ENCODE measurements around the gene KCNH5.

Gene KCNH5

GRCh38 chr14:63051992-63052391, 6.7 kb upstream of the KCNH5 start:
- TF ChIP-seq, protein P1, sequence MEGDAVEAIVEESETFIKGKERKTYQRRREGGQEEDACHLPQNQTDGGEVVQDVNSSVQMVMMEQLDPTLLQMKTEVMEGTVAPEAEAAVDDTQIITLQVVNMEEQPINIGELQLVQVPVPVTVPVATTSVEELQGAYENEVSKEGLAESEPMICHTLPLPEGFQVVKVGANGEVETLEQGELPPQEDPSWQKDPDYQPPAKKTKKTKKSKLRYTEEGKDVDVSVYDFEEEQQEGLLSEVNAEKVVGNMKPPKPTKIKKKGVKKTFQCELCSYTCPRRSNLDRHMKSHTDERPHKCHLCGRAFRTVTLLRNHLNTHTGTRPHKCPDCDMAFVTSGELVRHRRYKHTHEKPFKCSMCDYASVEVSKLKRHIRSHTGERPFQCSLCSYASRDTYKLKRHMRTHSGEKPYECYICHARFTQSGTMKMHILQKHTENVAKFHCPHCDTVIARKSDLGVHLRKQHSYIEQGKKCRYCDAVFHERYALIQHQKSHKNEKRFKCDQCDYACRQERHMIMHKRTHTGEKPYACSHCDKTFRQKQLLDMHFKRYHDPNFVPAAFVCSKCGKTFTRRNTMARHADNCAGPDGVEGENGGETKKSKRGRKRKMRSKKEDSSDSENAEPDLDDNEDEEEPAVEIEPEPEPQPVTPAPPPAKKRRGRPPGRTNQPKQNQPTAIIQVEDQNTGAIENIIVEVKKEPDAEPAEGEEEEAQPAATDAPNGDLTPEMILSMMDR (conservative IDR thresholded peaks at IDR 0.05; ENCODE audit: low read depth, low read length) = no peak
- DNase-seq (ENCODE audit: low read depth) = no peak
- no peak overlapping the region for H3K4me3 ChIP-seq (ENCODE audit: low read length)

DNA sequence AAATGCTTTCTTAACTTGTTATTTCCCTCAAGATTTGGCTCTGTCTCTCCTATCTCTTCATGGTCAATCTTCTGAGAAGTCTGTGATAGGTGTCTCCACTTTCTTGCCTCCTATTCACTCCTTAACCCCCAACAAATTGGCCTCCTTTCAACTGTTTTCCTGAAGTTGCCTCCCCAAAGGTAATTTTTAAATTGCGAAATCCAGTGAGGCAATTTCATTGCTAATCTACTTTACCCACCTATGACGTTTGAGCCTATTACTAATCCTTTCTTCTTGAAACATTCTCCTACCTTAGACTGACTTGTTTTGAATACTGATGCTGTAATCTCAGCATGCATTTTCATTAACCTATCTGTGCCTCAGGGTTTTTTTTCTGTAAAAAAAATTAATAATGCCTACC, 6.0 kb upstream of the KCNH5 start:
- TF ChIP-seq, protein P1 (conservative IDR thresholded peaks at IDR 0.05; ENCODE audit: low read depth, low read length) = no peak
- no peak overlapping the region for H3K4me3 ChIP-seq (ENCODE audit: low read length)
- no peak for DNase-seq (ENCODE audit: low read depth)

- no peak for DNase-seq (ENCODE audit: low read depth)
- H3K4me3 ChIP-seq (ENCODE audit: low read length) = no peak overlapping the region
- TF ChIP-seq, protein P1 (conservative IDR thresholded peaks at IDR 0.05; ENCODE audit: low read depth, low read length) = no peak
These were observed 5.4 kb upstream of the KCNH5 start for GRCh38 chr14:63050694-63051093.

DNA sequence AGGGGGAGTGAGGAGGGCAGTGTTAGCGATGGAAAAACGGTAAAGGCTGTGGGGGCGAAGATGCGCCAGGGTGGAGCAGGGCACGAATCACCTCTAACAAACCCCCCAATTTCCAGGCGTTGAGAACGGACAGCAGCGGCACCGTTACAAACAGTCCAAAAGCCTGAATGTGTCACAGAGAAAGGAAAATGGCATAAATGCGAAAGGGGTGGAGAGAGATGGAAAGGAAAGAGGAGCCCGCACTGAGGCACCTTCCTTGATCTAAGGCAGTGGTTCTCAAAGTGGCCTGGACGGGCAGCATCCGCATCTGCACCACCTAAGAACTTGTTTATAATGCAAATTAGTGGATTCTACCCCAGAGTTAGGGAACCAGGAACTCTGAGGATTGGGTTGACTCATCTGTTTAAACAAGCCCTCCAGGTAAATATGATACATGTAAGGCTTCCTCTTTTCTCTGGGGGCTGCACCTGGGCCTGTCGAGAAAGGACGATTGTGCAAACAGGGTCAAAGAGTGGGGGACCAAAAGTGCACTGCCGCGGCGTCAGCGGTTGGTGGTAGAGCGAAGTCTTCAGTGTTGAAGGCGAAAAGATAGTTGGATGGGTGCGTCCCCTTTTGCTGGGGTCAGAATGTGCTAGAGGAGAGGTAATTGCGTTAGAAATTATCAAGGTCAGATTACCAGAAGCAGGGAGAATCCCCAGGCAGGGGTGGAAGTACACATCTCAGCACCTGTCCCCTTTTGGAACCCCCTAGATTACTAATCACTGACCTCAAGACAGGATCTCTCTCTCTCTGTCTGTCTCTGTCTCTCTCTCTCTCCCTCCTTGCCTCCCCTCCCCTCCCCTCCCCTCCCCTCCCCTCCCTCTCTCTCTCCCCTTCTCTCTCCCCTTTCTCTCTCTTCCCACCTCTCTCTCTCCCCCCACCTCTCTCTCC, 1.3 kb upstream of the KCNH5 start:
- H3K4me3 ChIP-seq (ENCODE audit: low read length) = peak overlapping the region; percentile 55
- TF ChIP-seq, protein P1 (conservative IDR thresholded peaks at IDR 0.05; ENCODE audit: low read depth, low read length) = no peak
- no peak for DNase-seq (ENCODE audit: low read depth)

DNA sequence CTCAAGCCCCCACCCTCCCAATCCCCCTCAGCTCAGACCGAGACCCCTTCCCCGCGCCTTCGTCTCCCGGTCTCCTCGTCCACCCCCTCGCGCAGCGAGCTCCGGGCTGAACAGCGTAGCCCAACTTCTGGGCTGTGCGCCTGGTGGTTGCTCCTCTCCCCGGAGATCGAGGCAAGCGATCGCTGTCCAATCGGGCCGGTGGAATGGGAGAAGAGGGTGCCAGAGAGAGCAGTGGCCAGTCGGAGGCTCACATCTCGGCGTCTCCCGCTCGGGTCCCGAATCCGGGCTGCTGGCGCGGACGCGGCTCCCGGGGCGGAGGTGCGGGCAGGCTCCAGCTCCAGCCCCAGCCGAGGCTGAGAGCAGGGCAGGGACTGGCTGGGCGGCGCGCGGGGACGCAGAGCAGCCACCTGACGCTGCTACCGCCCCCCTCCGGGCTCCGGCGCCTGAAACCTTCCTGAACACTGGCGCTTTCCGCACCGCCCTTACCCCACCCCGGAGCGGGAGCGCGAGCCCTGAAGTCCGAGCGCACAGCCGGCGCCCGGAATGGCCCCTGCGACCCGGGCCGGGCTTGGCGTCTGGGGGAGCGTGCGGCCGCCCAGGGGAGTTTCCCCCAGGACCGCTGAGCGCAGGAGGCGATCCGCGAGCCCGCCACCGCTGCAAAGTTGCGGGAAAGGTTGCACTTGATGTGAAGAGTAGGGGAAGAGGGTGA, 508 bp upstream of the KCNH5 start:
- no peak for DNase-seq (ENCODE audit: low read depth)
- peak overlapping the region; percentile 55 for H3K4me3 ChIP-seq (ENCODE audit: low read length)
- TF ChIP-seq, protein P1 (conservative IDR thresholded peaks at IDR 0.05; ENCODE audit: low read depth, low read length) = no peak

- TF ChIP-seq, protein P1 (conservative IDR thresholded peaks at IDR 0.05; ENCODE audit: low read depth, low read length) = peak; percentile 60
- DNase-seq (ENCODE audit: low read depth) = peak; percentile 53
- no peak overlapping the region for H3K4me3 ChIP-seq (ENCODE audit: low read length)
These were observed 5.4 kb downstream of the KCNH5 start for GRCh38 chr14:63039866-63040265.
